ENCODE data around the gene UHMK1.

The UHMK1 gene

GRCh38 chr1:162548170-162548569, 50.6 kb downstream of the UHMK1 start:
- no peak overlapping the region for H3K4me3 ChIP-seq (ENCODE audit: insufficient read depth, low read depth, low read length)
- H3K36me3 ChIP-seq (ENCODE audit: control insufficient read depth, insufficient read depth, low read length): no peaks in the 10 kb centered on the region
- 91 to 92% methylated on average over 4 of the region's 4 CpGs for WGBS, 2 experiments
- H3K27ac ChIP-seq (ENCODE audit: insufficient read depth, low read depth, low read length, poor library complexity, severe bottlenecking): no peak overlapping the region
- H3K27me3 ChIP-seq (ENCODE audit: control insufficient read depth, insufficient read depth, low read length, poor library complexity, severe bottlenecking): no peaks in the 10 kb centered on the region
- H3K4me1 ChIP-seq (ENCODE audit: control insufficient read depth, insufficient read depth, low read length): no peaks in the 10 kb centered on the region
- no peaks in the 10 kb centered on the region for H3K9me3 ChIP-seq (ENCODE audit: control insufficient read depth, low read length)

DNA sequence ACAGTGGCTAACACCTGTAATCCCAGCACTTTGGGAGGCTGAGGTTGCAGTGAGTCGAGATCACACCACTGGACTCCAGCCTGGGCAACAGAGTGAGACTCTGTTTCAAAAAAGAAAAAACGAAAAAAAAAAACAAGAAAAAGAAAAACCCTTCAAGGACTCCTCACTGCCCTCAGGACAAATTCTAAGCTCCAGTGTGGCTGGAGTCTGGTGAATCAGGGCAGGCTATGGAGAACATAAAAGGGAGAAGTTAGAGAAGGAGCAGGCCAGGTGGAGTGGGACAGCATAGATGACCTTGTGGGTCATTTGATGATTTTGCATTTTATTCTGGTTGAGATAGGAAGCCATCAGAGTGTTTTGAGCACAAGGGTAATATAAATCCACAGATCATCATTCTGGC, 51.4 kb downstream of the UHMK1 start:
- no peak overlapping the region for H3K4me3 ChIP-seq (ENCODE audit: insufficient read depth, low read depth, low read length)
- H3K36me3 ChIP-seq (ENCODE audit: control insufficient read depth, insufficient read depth, low read length): no peaks in the 10 kb centered on the region
- H3K27me3 ChIP-seq (ENCODE audit: control insufficient read depth, insufficient read depth, low read length, poor library complexity, severe bottlenecking): no peaks in the 10 kb centered on the region
- no peaks in the 10 kb centered on the region for H3K4me1 ChIP-seq (ENCODE audit: control insufficient read depth, insufficient read depth, low read length)
- H3K27ac ChIP-seq (ENCODE audit: insufficient read depth, low read depth, low read length, poor library complexity, severe bottlenecking): no peak overlapping the region
- 81 to 84% methylated on average over 2 of the region's 2 CpGs for WGBS, 2 experiments
- H3K9me3 ChIP-seq (ENCODE audit: control insufficient read depth, low read length): no peaks in the 10 kb centered on the region

- Histone ChIP-seq H3K4me3 (ENCODE audit: insufficient read depth, low read depth, low read length) (no peak overlapping the region), H3K27me3 (ENCODE audit: control insufficient read depth, insufficient read depth, low read length, poor library complexity, severe bottlenecking) (no peaks in the 10 kb centered on the region), H3K36me3 (ENCODE audit: control insufficient read depth, insufficient read depth, low read length) (no peaks in the 10 kb centered on the region), H3K4me1 (ENCODE audit: control insufficient read depth, insufficient read depth, low read length) (no peaks in the 10 kb centered on the region), H3K9me3 (ENCODE audit: control insufficient read depth, low read length) (no peaks in the 10 kb centered on the region), H3K27ac (ENCODE audit: insufficient read depth, low read depth, low read length, poor library complexity, severe bottlenecking) (no peak overlapping the region)
- 78 to 94% methylated on average over 1 of the region's 1 CpG for WGBS, 2 experiments
These were observed 53.3 kb downstream of the UHMK1 start for GRCh38 chr1:162550925-162551324.

GRCh38 chr1:162551969-162552683, 54.5 kb downstream of the UHMK1 start:
- no peaks in the 10 kb centered on the region for H3K4me1 ChIP-seq (ENCODE audit: control insufficient read depth, insufficient read depth, low read length)
- 90 to 98% methylated on average over 4 to 6 of the region's 7 CpGs for WGBS, 2 experiments
- H3K36me3 ChIP-seq (ENCODE audit: control insufficient read depth, insufficient read depth, low read length): no peaks in the 10 kb centered on the region

DNA sequence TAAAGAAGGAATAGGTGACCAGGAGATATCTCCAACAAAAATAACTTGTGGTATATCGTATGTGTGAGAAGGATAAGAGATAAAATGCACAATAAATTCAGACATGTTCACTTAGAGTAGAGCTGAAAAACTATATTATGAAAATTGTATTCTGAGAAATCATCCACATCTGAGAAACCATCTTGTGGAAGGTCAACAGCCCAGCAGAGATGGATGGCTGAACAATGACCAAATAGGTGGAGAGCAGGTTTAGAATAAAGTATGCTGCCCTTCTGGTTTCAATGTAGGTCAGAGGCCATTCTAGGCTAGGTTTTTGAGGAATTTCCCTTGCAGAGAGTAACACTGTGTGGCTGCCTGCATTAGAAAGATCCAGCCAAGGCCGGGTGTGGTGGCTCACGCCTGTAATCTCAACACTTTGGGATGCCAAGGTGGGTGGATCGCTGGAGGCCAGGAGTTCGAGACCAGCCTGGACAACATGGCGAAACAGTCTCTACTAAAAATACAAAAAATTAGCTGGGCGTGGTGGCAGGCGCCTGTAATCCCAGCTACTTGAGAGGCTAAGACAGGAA, 55.1 kb downstream of the UHMK1 start:
- no peaks in the 10 kb centered on the region for H3K4me1 ChIP-seq (ENCODE audit: control insufficient read depth, insufficient read depth, low read length)
- no peaks in the 10 kb centered on the region for H3K9me3 ChIP-seq (ENCODE audit: control insufficient read depth, low read length)
- no peaks in the 10 kb centered on the region for H3K36me3 ChIP-seq (ENCODE audit: control insufficient read depth, insufficient read depth, low read length)
- H3K27me3 ChIP-seq (ENCODE audit: control insufficient read depth, insufficient read depth, low read length, poor library complexity, severe bottlenecking): no peaks in the 10 kb centered on the region
- no peak overlapping the region for H3K27ac ChIP-seq (ENCODE audit: insufficient read depth, low read depth, low read length, poor library complexity, severe bottlenecking)
- H3K4me3 ChIP-seq (ENCODE audit: insufficient read depth, low read depth, low read length): no peak overlapping the region
- WGBS, 2 experiments: 91 to 93% methylated on average over 7 to 8 of the region's 8 CpGs

More at GRCh38 chr1:162551969-162552683, 54.5 kb downstream of the UHMK1 start:
- Histone ChIP-seq H3K27ac (ENCODE audit: insufficient read depth, low read depth, low read length, poor library complexity, severe bottlenecking) (no peak overlapping the region), H3K27me3 (ENCODE audit: control insufficient read depth, insufficient read depth, low read length, poor library complexity, severe bottlenecking) (no peaks in the 10 kb centered on the region), H3K4me3 (ENCODE audit: insufficient read depth, low read depth, low read length) (no peak overlapping the region), H3K9me3 (ENCODE audit: control insufficient read depth, low read length) (no peaks in the 10 kb centered on the region)

- Histone ChIP-seq H3K27ac (ENCODE audit: insufficient read depth, low read depth, low read length, poor library complexity, severe bottlenecking) (no peak overlapping the region), H3K9me3 (ENCODE audit: control insufficient read depth, low read length) (no peaks in the 10 kb centered on the region), H3K4me3 (ENCODE audit: insufficient read depth, low read depth, low read length) (no peak overlapping the region), H3K27me3 (ENCODE audit: control insufficient read depth, insufficient read depth, low read length, poor library complexity, severe bottlenecking) (no peaks in the 10 kb centered on the region), H3K36me3 (ENCODE audit: control insufficient read depth, insufficient read depth, low read length) (no peaks in the 10 kb centered on the region), H3K4me1 (ENCODE audit: control insufficient read depth, insufficient read depth, low read length) (no peaks in the 10 kb centered on the region)
- 92 to 95% methylated on average over 1 of the region's 1 CpG for WGBS, 2 experiments
These were observed 56.6 kb downstream of the UHMK1 start for GRCh38 chr1:162554258-162554657.

DNA sequence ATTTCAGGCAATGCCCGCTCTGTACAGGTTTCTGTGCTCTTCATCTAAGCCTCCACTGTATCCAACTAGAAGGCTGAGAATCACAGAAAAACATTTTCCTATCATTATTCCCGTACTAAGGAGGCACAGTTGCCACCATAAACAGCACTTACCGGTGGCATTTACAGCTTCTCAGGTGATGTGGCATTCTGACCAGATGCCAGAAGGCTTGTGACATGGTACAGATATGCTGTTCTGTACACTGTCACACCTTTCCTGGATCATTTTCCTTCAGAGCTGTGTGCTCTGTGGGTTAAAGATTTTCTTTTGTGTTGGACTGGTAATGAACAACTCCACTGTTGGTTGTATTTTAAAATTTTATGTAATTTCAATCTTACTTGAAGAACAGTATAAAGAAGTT, 59.9 kb downstream of the UHMK1 start:
- 90 to 93% methylated on average over 3 of the region's 3 CpGs for WGBS, 2 experiments
- no peaks in the 10 kb centered on the region for H3K36me3 ChIP-seq (ENCODE audit: control insufficient read depth, insufficient read depth, low read length)

DNA sequence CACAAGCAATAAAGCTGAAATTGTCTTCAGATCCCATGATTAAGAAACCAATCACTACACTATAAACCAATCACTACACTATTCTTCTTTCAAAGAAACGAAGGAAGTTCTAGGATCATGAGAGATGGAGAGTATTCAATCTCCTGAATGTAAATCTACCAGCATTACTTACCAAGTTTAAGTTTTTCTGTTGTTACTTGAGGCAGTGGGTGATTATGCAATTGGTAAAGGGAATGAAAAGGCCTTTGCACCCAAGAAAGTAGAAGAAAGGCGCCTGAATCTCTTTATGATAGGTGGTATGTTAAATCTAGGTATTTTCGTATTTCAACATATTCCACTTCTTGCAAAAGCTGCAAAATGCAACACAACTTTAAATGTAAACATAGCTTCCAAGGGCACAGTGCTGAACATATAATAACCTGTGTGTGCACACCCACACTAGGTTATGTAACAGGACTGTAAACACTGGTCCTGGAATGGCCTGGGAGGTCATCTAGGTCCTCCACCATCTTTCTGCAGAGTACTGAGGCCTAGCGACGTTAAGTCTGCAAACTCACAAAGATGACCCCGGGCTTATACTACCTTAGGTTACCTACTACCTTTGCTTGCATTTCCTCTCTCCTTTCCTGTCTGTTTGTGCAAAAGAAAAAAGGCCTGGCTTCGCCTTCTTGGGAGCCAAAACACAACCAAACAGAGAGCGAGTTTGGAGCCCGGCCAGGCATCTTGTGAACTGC, 62.9 kb downstream of the UHMK1 start:
- Histone ChIP-seq H3K4me1 (ENCODE audit: control insufficient read depth, insufficient read depth, low read length) (no peaks in the 10 kb centered on the region), H3K9me3 (ENCODE audit: control insufficient read depth, low read length) (no peaks in the 10 kb centered on the region), H3K36me3 (ENCODE audit: control insufficient read depth, insufficient read depth, low read length) (no peaks in the 10 kb centered on the region), H3K4me3 (ENCODE audit: insufficient read depth, low read depth, low read length) (peak overlapping the region; percentile 76), H3K27me3 (ENCODE audit: control insufficient read depth, insufficient read depth, low read length, poor library complexity, severe bottlenecking) (peaks cover 6% of the 10 kb centered on the region), H3K27ac (ENCODE audit: insufficient read depth, low read depth, low read length, poor library complexity, severe bottlenecking) (no peak overlapping the region)
- 57 to 63% methylated on average over 6 to 9 of the region's 9 CpGs for WGBS, 2 experiments

More for the DNA sequence above, 59.9 kb downstream of the UHMK1 start:
- Histone ChIP-seq H3K27ac (ENCODE audit: insufficient read depth, low read depth, low read length, poor library complexity, severe bottlenecking) (no peak overlapping the region), H3K4me1 (ENCODE audit: control insufficient read depth, insufficient read depth, low read length) (no peaks in the 10 kb centered on the region), H3K9me3 (ENCODE audit: control insufficient read depth, low read length) (no peaks in the 10 kb centered on the region), H3K27me3 (ENCODE audit: control insufficient read depth, insufficient read depth, low read length, poor library complexity, severe bottlenecking) (peaks cover 6% of the 10 kb centered on the region), H3K4me3 (ENCODE audit: insufficient read depth, low read depth, low read length) (no peak overlapping the region)

- WGBS, 2 experiments: 1% methylated on average over 53 of the region's 53 CpGs
- H3K27ac ChIP-seq (ENCODE audit: insufficient read depth, low read depth, low read length, poor library complexity, severe bottlenecking): peak overlapping the region; percentile 8
- no peaks in the 10 kb centered on the region for H3K4me1 ChIP-seq (ENCODE audit: control insufficient read depth, insufficient read depth, low read length)
- peaks cover 6% of the 10 kb centered on the region for H3K27me3 ChIP-seq (ENCODE audit: control insufficient read depth, insufficient read depth, low read length, poor library complexity, severe bottlenecking)
- no peaks in the 10 kb centered on the region for H3K9me3 ChIP-seq (ENCODE audit: control insufficient read depth, low read length)
- H3K4me3 ChIP-seq (ENCODE audit: insufficient read depth, low read depth, low read length): peak overlapping the region; percentile 76
- no peaks in the 10 kb centered on the region for H3K36me3 ChIP-seq (ENCODE audit: control insufficient read depth, insufficient read depth, low read length)
These were observed 63.5 kb downstream of the UHMK1 start for GRCh38 chr1:162561037-162561615.
